H1 (cell line): Measurements from ENCODE around the gene SLC12A5. TPM values are rescaled to one million over a fixed set of nuclear protein-coding genes. Genes with fewer than 3 reads are reported as not detected.
A peak's percentile ranks its signal among the peaks of the same experiment; 100 is the strongest.

Source experiments
- BACH1 ChIP-seq: IDR thresholded peaks from 2 replicates; pipeline ENCODE4 v1.6.1; 2012; ENCODE audit warnings: low read length, improper control_type of control experiment
- EZH2 ChIP-seq: fragments of 200-600 bp; sonication (generic); IDR thresholded peaks from 2 replicates; pipeline ENCODE4 v1.7.1; 2012; ENCODE audit warnings: low read depth, mild to moderate bottlenecking, moderate library complexity, low read length, inconsistent platforms; ENCODE audit not compliant: severe bottlenecking
- GABPA ChIP-seq: IDR thresholded peaks from 2 replicates; pipeline ENCODE4 v1.6.1; 2011; ENCODE audit warnings: mild to moderate bottlenecking, low read length, moderate library complexity, borderline replicate concordance; ENCODE audit not compliant: insufficient read depth
- JUN ChIP-seq: IDR thresholded peaks from 2 replicates; pipeline ENCODE4 v1.6.1; 2011; ENCODE audit warnings: low read depth, mild to moderate bottlenecking, improper control_type of control experiment, low read length
- JUND ChIP-seq: IDR thresholded peaks from 2 replicates; pipeline ENCODE4 v1.6.1; 2011; ENCODE audit warnings: mild to moderate bottlenecking, improper control_type of control experiment, low read length
- RAD21 ChIP-seq, 2 experiments: IDR thresholded peaks in 1 of 2; conservative IDR thresholded peaks in 1 of 2; 2 replicates each; pipeline ENCODE4 v1.6.1; 2011; ENCODE audit warnings: low read depth in 2 of 2, low read length in 2 of 2, improper control_type of control experiment in 1 of 2, inconsistent platforms in 1 of 2, mild to moderate bottlenecking in 1 of 2, moderate library complexity in 1 of 2
- RBBP5 ChIP-seq: IDR thresholded peaks from 2 replicates; pipeline ENCODE4 v1.7.1; 2012; ENCODE audit warnings: low read depth, mild to moderate bottlenecking, inconsistent platforms, low read length, moderate library complexity, borderline replicate concordance
- RNF2 ChIP-seq: fragments of 200-900, 300-1000 bp; sonication (generic); IDR thresholded peaks from 2 replicates; pipeline ENCODE4 v1.7.1; 2016; ENCODE audit warnings: borderline replicate concordance, low read depth, mild to moderate bottlenecking, antibody characterized with exemption, low read length; ENCODE audit not compliant: poor library complexity, severe bottlenecking; ENCODE audit errors: missing control alignments
- SIRT6 ChIP-seq: IDR thresholded peaks from one replicate; pipeline ENCODE4 v1.7.1; 2012; ENCODE audit warnings: low read length, inconsistent platforms
- SUZ12 ChIP-seq: fragments of 200-600 bp; sonication (generic); IDR thresholded peaks from 2 replicates; pipeline ENCODE4 v1.6.1; 2012; ENCODE audit warnings: mild to moderate bottlenecking, inconsistent platforms, low read length, moderate library complexity, mixed read lengths
- YY1 ChIP-seq: IDR thresholded peaks from 2 replicates; pipeline ENCODE4 v1.6.1; 2011; ENCODE audit warnings: low read depth, mild to moderate bottlenecking, low read length
- polyA plus RNA-seq, 7 experiments: library from polyadenylated mRNA; depleted of rRNA in 3 of 7; stranded (reverse) in 5 of 7; unstranded in 2 of 7; fragments of >200 nt in 5 of 7; fragments of 200-250 nt in 2 of 7; gene quantifications; 1 replicate in 5 of 7; 2 replicates in 1 of 7; 4 replicates in 1 of 7; pipeline versions ENCODE4 v1.2.1 to v1.2.3, GENCODE V29; 2011 to 2013; ENCODE audit warnings: missing spikeins in 2 of 7, mixed read lengths in 2 of 7
- total RNA-seq: library from RNA; stranded (reverse); fragmentation: NEBNext Ultra II Directional; extraction: Animal tissue kit (Norgen Biotek cat#: 25700); gene quantifications from 2 replicates; pipeline ENCODE4 v1.2.1, GENCODE V29; 2021
- TF ChIP-seq, protein P1 (sequence below): IDR thresholded peaks from 2 replicates; pipeline ENCODE4 v1.6.1; 2011; ENCODE audit warnings: low read depth, mild to moderate bottlenecking, low read length; ENCODE audit not compliant: insufficient read depth
- TF ChIP-seq, protein P2 (sequence below), 3 experiments: IDR thresholded peaks; 1 replicate in 2 of 3; 2 replicates in 1 of 3; pipeline versions ENCODE4 v1.5.1 to v1.6.1; 2011; ENCODE audit warnings: low read length in 3 of 3, mild to moderate bottlenecking in 3 of 3, inconsistent platforms in 2 of 3, low read depth in 1 of 3, moderate library complexity in 1 of 3; ENCODE audit not compliant: insufficient read depth in 1 of 3; ENCODE audit errors: control extremely low read depth in 1 of 3

The SLC12A5 gene
- total and polyA plus RNA-seq, 2 of the 8 experiments (the other 6 are each of a cell fraction or from before 2014, with no cell fraction given): 1.9 to 7.3 TPM

GRCh38 chr20:46058599-46059281 is 29.7 kb downstream of the SLC12A5 start (continued):
- TF ChIP-seq EZH2: peak; percentile 12
- no peak for TF ChIP-seq BACH1
- TF ChIP-seq GABPA: peak; percentile 36; the same call in 1 of the 2 replicates
- TF ChIP-seq YY1: no peak
- TF ChIP-seq RAD21 (IDR thresholded peaks at IDR 0.05 in 1 of 2, conservative IDR thresholded peaks at IDR 0.05 in 1 of 2; ENCODE audit: low read depth in 2 of 2, low read length in 2 of 2): peak; percentile 25 to 27; a peak in 2 of 4 replicates
- TF ChIP-seq, protein P1, sequence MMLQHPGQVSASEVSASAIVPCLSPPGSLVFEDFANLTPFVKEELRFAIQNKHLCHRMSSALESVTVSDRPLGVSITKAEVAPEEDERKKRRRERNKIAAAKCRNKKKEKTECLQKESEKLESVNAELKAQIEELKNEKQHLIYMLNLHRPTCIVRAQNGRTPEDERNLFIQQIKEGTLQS: no peak
- no peak for TF ChIP-seq JUN
- no peak for TF ChIP-seq JUND
- TF ChIP-seq, protein P2, sequence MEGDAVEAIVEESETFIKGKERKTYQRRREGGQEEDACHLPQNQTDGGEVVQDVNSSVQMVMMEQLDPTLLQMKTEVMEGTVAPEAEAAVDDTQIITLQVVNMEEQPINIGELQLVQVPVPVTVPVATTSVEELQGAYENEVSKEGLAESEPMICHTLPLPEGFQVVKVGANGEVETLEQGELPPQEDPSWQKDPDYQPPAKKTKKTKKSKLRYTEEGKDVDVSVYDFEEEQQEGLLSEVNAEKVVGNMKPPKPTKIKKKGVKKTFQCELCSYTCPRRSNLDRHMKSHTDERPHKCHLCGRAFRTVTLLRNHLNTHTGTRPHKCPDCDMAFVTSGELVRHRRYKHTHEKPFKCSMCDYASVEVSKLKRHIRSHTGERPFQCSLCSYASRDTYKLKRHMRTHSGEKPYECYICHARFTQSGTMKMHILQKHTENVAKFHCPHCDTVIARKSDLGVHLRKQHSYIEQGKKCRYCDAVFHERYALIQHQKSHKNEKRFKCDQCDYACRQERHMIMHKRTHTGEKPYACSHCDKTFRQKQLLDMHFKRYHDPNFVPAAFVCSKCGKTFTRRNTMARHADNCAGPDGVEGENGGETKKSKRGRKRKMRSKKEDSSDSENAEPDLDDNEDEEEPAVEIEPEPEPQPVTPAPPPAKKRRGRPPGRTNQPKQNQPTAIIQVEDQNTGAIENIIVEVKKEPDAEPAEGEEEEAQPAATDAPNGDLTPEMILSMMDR (IDR thresholded peaks at IDR 0.05; ENCODE audit: control extremely low read depth in 1 of 3, insufficient read depth in 1 of 3, low read depth in 1 of 3, low read length in 3 of 3): peak; percentile 38 to 44 (median 44)
- no peak for TF ChIP-seq RBBP5
- no peak; the same call in 1 of the 2 replicates for TF ChIP-seq SUZ12
- TF ChIP-seq RNF2: no peak
- TF ChIP-seq SIRT6: no peak
